ENCODE results near the gene NT5DC3. TPM values are rescaled to one million over a fixed set of nuclear protein-coding genes. Genes with fewer than 3 reads are reported as not detected.

Gene NT5DC3
- total RNA-seq, 1 donor from 2014 or later, result 22.4 TPM

Other genes with a start within 250 kb of the NT5DC3 start
- gene HSP90B1, start 89.2 kb upstream of the NT5DC3 start, total RNA-seq, result 194 TPM
- gene TDG, start 124.6 kb upstream of the NT5DC3 start, total RNA-seq, result 56.3 TPM
- gene GLT8D2, start 209.0 kb upstream of the NT5DC3 start, total RNA-seq, result 9.4 TPM
- 62.4 TPM for gene HCFC2, start 223.3 kb upstream of the NT5DC3 start, total RNA-seq